ENCODE results near the gene USP3. TPM values are rescaled to one million over a fixed set of nuclear protein-coding genes. Genes with fewer than 3 reads are reported as not detected.

The USP3 gene
- total and polyA plus RNA-seq, 2 of the 13 experiments (the other 11 are each of a cell fraction or from before 2014, with no cell fraction given): 14.3 to 61.2 TPM

GRCh38 chr15:63503739-63504246 lies 600 bp upstream of the USP3 start (continued):
- TF ChIP-seq ZFP36 (IDR thresholded peaks at IDR 0.05; ENCODE audit: borderline replicate concordance, low read depth, low read length, partially characterized antibody) (no peak), NFE2 (CRISPR knock-in tag; IDR thresholded peaks at IDR 0.05) (no peak), ARID3A (IDR thresholded peaks at IDR 0.05; ENCODE audit: low read depth, low read length) (no peak; the same call in 1 of the 2 replicates), AKAP8 (CRISPR knock-in tag; IDR thresholded peaks at IDR 0.05) (no peak), ZBTB21 (CRISPR knock-in tag; IDR thresholded peaks at IDR 0.05) (no peak), LRRFIP1 (CRISPR knock-in tag; conservative IDR thresholded peaks at IDR 0.05) (no peak), ZNF740 (CRISPR knock-in tag; IDR thresholded peaks at IDR 0.05) (no peak), MAFK (conservative IDR thresholded peaks at IDR 0.05 in 1 of 2, IDR thresholded peaks at IDR 0.05 in 1 of 2; ENCODE audit: low read length in 2 of 2) (no peak), KLF6 (CRISPR knock-in tag; IDR thresholded peaks at IDR 0.05) (no peak), THAP7 (CRISPR knock-in tag; IDR thresholded peaks at IDR 0.05) (no peak), SYNCRIP (IDR thresholded peaks at IDR 0.05; ENCODE audit: insufficient read depth, low read depth, low read length) (no peak), ZMYM2 (CRISPR knock-in tag; IDR thresholded peaks at IDR 0.05) (peak; percentile 48; the same call in 1 of the 2 replicates), KLF15 (CRISPR knock-in tag; IDR thresholded peaks at IDR 0.05; ENCODE audit: borderline replicate concordance) (no peak), RARG (CRISPR knock-in tag; IDR thresholded peaks at IDR 0.05; ENCODE audit: low read depth) (no peak), ZBTB38 (CRISPR knock-in tag; IDR thresholded peaks at IDR 0.05) (no peak), ZNF609 (CRISPR knock-in tag; IDR thresholded peaks at IDR 0.05; ENCODE audit: borderline replicate concordance) (no peak), ZNF570 (CRISPR knock-in tag; IDR thresholded peaks at IDR 0.05; ENCODE audit: borderline replicate concordance) (no peak), ZNF510 (CRISPR knock-in tag; IDR thresholded peaks at IDR 0.05; ENCODE audit: low read depth) (no peak), ZNF724P (CRISPR knock-in tag; IDR thresholded peaks at IDR 0.05; ENCODE audit: borderline replicate concordance) (no peak)

All from HepG2 (cell line).